Fibroblast of peridontal ligament (primary cell): Measurements from ENCODE around the gene GALNTL6.
"Not testable (repeated sequence)": the region's sequence is repeated elsewhere in the genome, so short reads cannot be mapped to it uniquely, and the experiment has no call there.

Source experiments
- DNase-seq: peaks from one replicate; pipeline ENCODE4 v3.0.0-alpha.2; 2010; ENCODE audit errors: extremely low read depth

The GALNTL6 gene

GRCh38 chr4:172390331-172390730, 577.1 kb downstream of the GALNTL6 start:
- DNase-seq = no peak

- no peak for DNase-seq
These were observed 579.5 kb downstream of the GALNTL6 start for GRCh38 chr4:172392741-172393140.

- no peak for DNase-seq
These were observed 580.0 kb downstream of the GALNTL6 start for GRCh38 chr4:172393220-172393619.

- DNase-seq = no peak
These were observed 591.5 kb downstream of the GALNTL6 start for GRCh38 chr4:172404676-172405075.

GRCh38 chr4:172410363-172410762, 597.2 kb downstream of the GALNTL6 start:
- DNase-seq = no peak

GRCh38 chr4:172411149-172411548, 597.9 kb downstream of the GALNTL6 start:
- no peak for DNase-seq

- peak; percentile 13 for DNase-seq
These were observed 599.8 kb downstream of the GALNTL6 start for GRCh38 chr4:172412851-172413580.

- DNase-seq = not testable (repeated sequence)
These were observed 615.8 kb downstream of the GALNTL6 start for GRCh38 chr4:172428979-172429378.

- DNase-seq = peak; percentile 30
These were observed 667.3 kb downstream of the GALNTL6 start for GRCh38 chr4:172480471-172480870.

GRCh38 chr4:172481802-172482508, 668.8 kb downstream of the GALNTL6 start:
- DNase-seq = no peak

GRCh38 chr4:172485007-172485406, 671.8 kb downstream of the GALNTL6 start:
- DNase-seq = no peak

- no peak for DNase-seq
These were observed 673.3 kb downstream of the GALNTL6 start for GRCh38 chr4:172486531-172486930.

GRCh38 chr4:172489861-172490260, 676.7 kb downstream of the GALNTL6 start:
- DNase-seq = no peak

GRCh38 chr4:172495769-172496168, 682.6 kb downstream of the GALNTL6 start:
- DNase-seq = no peak

- DNase-seq = no peak
These were observed 684.1 kb downstream of the GALNTL6 start for GRCh38 chr4:172497321-172497720.

GRCh38 chr4:172514011-172514410, 700.8 kb downstream of the GALNTL6 start:
- no peak for DNase-seq

GRCh38 chr4:172514801-172515200, 701.6 kb downstream of the GALNTL6 start:
- DNase-seq = peak; percentile 39

- peak; percentile 90 for DNase-seq
These were observed 702.2 kb downstream of the GALNTL6 start for GRCh38 chr4:172515266-172515879.

GRCh38 chr4:172517391-172517790, 704.2 kb downstream of the GALNTL6 start:
- no peak for DNase-seq

- no peak for DNase-seq
These were observed 708.0 kb downstream of the GALNTL6 start for GRCh38 chr4:172521248-172521647.

GRCh38 chr4:172521680-172522079, 708.5 kb downstream of the GALNTL6 start:
- no peak for DNase-seq

- no peak for DNase-seq
These were observed 730.0 kb downstream of the GALNTL6 start for GRCh38 chr4:172543249-172543648.

- DNase-seq = no peak
These were observed 733.6 kb downstream of the GALNTL6 start for GRCh38 chr4:172546782-172547181.
